Measurements from ENCODE around the gene DPYSL5. TPM values are rescaled to one million over a fixed set of nuclear protein-coding genes. Genes with fewer than 3 reads are reported as not detected.

DPYSL5 gene, protein sequence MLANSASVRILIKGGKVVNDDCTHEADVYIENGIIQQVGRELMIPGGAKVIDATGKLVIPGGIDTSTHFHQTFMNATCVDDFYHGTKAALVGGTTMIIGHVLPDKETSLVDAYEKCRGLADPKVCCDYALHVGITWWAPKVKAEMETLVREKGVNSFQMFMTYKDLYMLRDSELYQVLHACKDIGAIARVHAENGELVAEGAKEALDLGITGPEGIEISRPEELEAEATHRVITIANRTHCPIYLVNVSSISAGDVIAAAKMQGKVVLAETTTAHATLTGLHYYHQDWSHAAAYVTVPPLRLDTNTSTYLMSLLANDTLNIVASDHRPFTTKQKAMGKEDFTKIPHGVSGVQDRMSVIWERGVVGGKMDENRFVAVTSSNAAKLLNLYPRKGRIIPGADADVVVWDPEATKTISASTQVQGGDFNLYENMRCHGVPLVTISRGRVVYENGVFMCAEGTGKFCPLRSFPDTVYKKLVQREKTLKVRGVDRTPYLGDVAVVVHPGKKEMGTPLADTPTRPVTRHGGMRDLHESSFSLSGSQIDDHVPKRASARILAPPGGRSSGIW
- total RNA-seq = not detected

DNA sequence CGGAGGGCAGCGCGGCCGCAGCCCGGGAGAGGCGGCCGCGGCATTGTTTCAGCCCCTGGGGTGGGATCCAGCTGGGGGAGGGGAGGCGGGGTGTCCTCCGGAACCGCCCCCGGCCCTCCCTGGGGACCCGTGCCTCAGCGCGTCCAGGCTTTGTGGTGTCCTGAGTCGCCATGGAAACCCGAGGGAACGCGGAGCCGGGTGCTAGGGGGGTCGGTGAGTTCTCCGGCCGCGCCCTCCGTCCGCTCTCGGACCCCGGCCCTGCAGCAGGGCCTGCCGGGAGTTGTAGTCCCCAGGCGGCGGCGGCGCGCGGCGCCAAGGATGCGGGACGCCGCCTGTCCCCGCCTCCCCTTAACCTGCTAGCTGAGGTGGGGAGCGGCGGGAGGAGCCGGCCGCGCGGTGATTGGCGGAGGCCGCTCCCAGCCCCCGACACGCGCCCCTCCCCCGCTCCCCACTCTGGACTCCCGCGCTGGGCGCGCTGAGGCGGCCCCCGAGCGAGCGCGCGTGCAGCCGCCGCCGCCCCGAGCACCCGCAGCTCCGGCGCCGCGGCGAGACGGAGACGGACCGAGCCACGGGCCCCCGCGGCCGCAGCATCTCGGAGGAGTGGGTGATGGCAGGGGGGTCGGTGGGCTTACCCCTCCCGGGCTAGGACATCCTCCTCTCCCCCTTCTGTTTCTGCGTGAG lies at the start of gene DPYSL5:
Gene DPYSL5, plus strand, starts transcription at position 478 of the 681 bp plus-strand sequence. CDS start 50,368 bp downstream, outside the sequence.
- ATAC-seq (ENCODE audit: insufficient number of reproducible peaks, low FRiP score, low read depth) (no peak), DNase-seq (ENCODE audit: low spot score) (no peak)
- peaks cover 15% of the 10 kb centered on the region for H3K27me3 ChIP-seq (replicated peaks; ENCODE audit: insufficient read depth)
- peaks cover 23 to 28% of the 10 kb centered on the region in 2 donors for H3K4me1 ChIP-seq (ENCODE audit: control insufficient read depth in 1 of 2, low read depth in 2 of 2)
- TF ChIP-seq, protein P1, sequence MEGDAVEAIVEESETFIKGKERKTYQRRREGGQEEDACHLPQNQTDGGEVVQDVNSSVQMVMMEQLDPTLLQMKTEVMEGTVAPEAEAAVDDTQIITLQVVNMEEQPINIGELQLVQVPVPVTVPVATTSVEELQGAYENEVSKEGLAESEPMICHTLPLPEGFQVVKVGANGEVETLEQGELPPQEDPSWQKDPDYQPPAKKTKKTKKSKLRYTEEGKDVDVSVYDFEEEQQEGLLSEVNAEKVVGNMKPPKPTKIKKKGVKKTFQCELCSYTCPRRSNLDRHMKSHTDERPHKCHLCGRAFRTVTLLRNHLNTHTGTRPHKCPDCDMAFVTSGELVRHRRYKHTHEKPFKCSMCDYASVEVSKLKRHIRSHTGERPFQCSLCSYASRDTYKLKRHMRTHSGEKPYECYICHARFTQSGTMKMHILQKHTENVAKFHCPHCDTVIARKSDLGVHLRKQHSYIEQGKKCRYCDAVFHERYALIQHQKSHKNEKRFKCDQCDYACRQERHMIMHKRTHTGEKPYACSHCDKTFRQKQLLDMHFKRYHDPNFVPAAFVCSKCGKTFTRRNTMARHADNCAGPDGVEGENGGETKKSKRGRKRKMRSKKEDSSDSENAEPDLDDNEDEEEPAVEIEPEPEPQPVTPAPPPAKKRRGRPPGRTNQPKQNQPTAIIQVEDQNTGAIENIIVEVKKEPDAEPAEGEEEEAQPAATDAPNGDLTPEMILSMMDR (IDR thresholded peaks at IDR 0.05) = no peak
- H3K27ac ChIP-seq = no peak within 1 kb of the TSS
- peak within 1 kb of the TSS; percentile 57 for H3K4me3 ChIP-seq
- no peaks in the 10 kb centered on the region for H3K9me3 ChIP-seq
- H3K36me3 ChIP-seq = peaks cover 2% of the 10 kb centered on the region

DNA sequence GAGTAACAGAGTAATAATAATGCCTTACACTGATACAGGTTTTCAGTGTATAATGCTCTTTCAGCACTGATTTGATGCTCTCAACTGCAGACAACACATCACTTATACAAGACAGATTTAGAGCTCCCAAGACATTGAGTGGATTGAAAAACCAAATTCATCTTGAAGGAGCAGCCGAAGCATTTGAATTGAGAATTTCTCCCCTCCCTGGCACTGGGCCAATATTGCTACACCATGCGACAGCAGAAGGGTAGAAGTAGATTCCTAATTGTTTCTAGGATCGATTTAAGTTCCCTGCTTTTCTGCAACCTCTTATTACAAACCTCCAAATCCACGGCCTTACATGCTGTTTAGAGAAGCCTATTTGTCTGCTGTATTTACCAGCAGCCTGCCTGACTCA lies 46.6 kb upstream of the DPYSL5 start:
- Histone ChIP-seq H3K36me3 (no peaks in the 10 kb centered on the region), H3K4me1 (ENCODE audit: control insufficient read depth in 1 of 2, low read depth in 2 of 2) (no peaks in the 10 kb centered on the region), H3K4me3 (no peak overlapping the region), H3K27me3 (replicated peaks; ENCODE audit: insufficient read depth) (no peaks in the 10 kb centered on the region), H3K27ac (no peak overlapping the region), H3K9me3 (no peaks in the 10 kb centered on the region)
- ATAC-seq (ENCODE audit: insufficient number of reproducible peaks, low FRiP score, low read depth) (no peak), DNase-seq (ENCODE audit: low spot score) (no peak)
- TF ChIP-seq, protein P1 (IDR thresholded peaks at IDR 0.05) = no peak

DNA sequence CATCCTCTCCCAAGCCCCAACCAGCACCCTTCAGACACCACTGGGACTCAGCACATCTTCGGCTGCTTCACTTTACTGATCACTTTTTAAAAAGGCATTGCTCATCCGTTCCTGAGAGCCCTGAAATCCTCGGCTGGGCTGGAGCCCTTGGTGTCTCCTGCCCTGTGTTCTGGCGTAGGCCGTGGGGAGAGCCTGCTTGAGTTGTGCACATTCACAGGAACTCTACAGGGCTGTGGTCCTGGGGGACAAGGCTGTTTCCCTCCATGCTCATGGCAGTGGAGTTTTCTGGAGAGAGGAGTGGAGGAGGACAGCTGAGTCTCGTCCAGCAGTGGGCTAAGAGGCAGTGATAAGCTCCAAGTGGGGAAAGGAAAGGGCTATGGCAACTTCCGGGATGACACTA lies 46.1 kb upstream of the DPYSL5 start:
- ATAC-seq (ENCODE audit: insufficient number of reproducible peaks, low FRiP score, low read depth) (no peak), DNase-seq (ENCODE audit: low spot score) (no peak)
- TF ChIP-seq, protein P1 (IDR thresholded peaks at IDR 0.05) = no peak
- H3K4me1 ChIP-seq (ENCODE audit: control insufficient read depth in 1 of 2, low read depth in 2 of 2) = no peaks in the 10 kb centered on the region
- no peak overlapping the region for H3K4me3 ChIP-seq
- no peaks in the 10 kb centered on the region for H3K27me3 ChIP-seq (replicated peaks; ENCODE audit: insufficient read depth)
- H3K36me3 ChIP-seq = no peaks in the 10 kb centered on the region
- no peak overlapping the region for H3K27ac ChIP-seq
- H3K9me3 ChIP-seq = no peaks in the 10 kb centered on the region

DNA sequence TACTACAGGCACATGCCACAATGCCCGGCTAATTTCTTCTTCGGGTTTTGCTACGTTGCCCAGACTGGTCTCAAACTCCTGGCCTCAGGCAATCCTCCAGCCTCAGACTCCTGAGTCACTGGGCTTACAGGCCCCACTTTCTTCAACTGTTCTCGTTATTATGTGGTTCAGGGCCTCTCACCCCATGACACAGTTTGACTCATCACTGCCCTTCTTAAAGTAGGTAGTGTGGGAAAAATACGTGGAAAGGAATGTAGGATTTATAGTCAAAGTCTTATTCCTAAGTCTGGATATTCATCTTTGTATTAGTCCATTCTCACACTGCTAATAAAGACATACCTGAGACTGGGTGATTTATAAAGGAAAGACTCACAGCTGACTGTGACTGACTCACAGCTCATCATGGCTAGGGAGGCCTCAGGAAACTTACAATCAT lies 42.7 kb upstream of the DPYSL5 start:
- TF ChIP-seq, protein P1 (IDR thresholded peaks at IDR 0.05) = no peak
- H3K27ac ChIP-seq = no peak overlapping the region

More for the DNA sequence above, 42.7 kb upstream of the DPYSL5 start:
- Histone ChIP-seq H3K27me3 (replicated peaks; ENCODE audit: insufficient read depth) (no peaks in the 10 kb centered on the region), H3K9me3 (no peaks in the 10 kb centered on the region), H3K4me3 (no peak overlapping the region), H3K4me1 (ENCODE audit: control insufficient read depth in 1 of 2, low read depth in 2 of 2) (no peaks in the 10 kb centered on the region), H3K36me3 (no peaks in the 10 kb centered on the region)
- DNase-seq (ENCODE audit: low spot score) (no peak), ATAC-seq (ENCODE audit: insufficient number of reproducible peaks, low FRiP score, low read depth) (no peak)

Data from thoracic aorta (tissue), 2 donors.